ENCODE measurements around the gene SLIT3.

Gene SLIT3

DNA sequence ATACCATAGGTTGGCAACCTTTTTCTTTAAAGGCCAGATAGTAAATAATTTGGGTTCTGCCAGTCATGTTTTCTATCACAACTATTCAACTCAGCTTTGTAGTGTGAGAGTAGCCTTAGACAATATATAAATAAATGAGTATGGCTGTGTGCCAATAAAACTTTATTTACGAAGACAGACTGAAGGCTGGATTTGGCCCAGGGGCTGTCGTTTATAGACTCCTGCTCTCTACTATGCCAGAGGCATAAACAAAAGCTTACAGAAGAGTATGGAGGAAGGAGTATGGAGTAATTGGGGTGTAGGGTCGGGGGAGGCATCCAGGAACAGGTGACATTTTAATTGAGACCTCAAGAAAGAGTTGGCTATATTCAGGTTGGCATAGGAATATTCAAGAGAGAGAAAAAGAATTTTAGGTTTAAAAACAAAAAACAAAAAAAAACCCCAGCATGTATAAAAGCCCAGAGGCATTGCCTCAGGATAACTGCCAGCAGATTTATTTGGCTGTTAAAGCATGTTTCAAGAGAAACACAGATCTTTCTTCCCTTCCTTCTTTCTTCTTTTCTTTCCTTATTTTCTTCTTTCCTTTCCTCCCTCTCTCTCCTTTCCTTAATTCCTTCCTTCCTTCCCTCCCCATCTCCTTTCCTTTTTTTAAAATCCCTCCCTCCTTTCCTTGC, 39.9 kb downstream of the SLIT3 start (continued):
- no peak for TF ChIP-seq ARNTL (CRISPR knock-in tag; IDR thresholded peaks at IDR 0.05; ENCODE audit: borderline replicate concordance, low read depth)

DNA sequence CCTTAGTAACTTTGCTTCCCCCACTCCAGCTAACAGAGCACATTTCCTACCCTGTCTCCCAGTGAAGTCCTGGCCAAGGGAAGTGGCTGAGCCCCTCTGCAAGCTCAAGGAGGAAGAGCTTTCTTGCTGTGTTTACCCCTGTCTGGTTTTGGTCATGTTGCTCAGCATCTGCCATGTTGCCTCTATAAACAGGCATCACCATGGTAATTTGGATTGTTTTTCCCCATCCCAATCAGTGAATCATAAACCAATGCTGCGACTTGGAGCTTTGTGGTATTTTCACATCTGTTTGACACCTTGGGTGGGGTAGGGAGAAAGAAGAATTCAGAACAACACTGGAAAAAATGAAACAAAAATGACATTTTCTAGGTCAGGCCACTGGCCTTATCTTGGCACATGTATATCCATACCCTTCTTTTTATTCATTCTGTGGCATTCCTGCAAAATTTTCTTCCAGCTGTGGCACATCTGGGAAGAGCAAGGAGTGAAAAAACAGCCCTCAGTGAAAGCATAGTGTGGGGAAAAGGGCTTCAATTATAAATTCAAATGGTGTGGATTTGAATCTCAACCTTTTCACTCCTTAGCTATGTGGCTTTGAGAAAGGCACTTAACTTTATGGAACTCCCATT, 42.5 kb downstream of the SLIT3 start:
- ATAC-seq, result no peak

DNA sequence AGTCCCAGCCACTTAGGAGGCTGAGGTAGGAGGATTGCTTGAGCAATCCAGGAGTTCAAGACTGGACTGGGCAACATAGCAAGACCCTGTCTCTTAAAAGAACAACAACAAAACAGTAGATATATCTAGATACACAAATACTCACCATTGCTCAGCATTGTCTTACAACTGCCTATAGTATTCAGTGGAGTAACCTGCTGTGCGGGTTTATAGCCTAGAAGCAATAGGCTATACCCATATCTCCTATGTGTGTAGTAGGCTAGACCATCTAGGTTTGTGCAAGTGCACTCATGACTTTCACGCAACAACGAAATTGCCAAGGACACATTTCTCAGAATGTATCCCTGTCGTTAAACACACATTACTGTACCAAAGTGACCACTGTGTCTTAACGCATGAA, 44.7 kb downstream of the SLIT3 start:
- ATAC-seq, result no peak
- TF ChIP-seq ZC3H10 (CRISPR knock-in tag; IDR thresholded peaks at IDR 0.05) (no peak), BACH2 (CRISPR knock-in tag; IDR thresholded peaks at IDR 0.05; ENCODE audit: borderline replicate concordance) (no peak), CSDC2 (CRISPR knock-in tag; IDR thresholded peaks at IDR 0.05) (no peak), SNAI2 (CRISPR knock-in tag; IDR thresholded peaks at IDR 0.05) (no peak), PPARA (CRISPR knock-in tag; IDR thresholded peaks at IDR 0.05; ENCODE audit: borderline replicate concordance) (no peak), OSR1 (CRISPR knock-in tag; IDR thresholded peaks at IDR 0.05) (no peak), ZNF565 (CRISPR knock-in tag; conservative IDR thresholded peaks at IDR 0.05; ENCODE audit: low read depth) (no peak), TOX (CRISPR knock-in tag; IDR thresholded peaks at IDR 0.05; ENCODE audit: borderline replicate concordance) (no peak), ARNTL (CRISPR knock-in tag; IDR thresholded peaks at IDR 0.05; ENCODE audit: borderline replicate concordance, low read depth) (no peak)
- TF ChIP-seq, protein P1, sequence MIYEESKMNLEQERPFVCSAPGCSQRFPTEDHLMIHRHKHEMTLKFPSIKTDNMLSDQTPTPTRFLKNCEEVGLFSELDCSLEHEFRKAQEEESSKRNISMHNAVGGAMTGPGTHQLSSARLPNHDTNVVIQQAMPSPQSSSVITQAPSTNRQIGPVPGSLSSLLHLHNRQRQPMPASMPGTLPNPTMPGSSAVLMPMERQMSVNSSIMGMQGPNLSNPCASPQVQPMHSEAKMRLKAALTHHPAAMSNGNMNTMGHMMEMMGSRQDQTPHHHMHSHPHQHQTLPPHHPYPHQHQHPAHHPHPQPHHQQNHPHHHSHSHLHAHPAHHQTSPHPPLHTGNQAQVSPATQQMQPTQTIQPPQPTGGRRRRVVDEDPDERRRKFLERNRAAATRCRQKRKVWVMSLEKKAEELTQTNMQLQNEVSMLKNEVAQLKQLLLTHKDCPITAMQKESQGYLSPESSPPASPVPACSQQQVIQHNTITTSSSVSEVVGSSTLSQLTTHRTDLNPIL (CRISPR knock-in tag; IDR thresholded peaks at IDR 0.05; ENCODE audit: low read depth), result no peak
- TF ChIP-seq, protein P2, sequence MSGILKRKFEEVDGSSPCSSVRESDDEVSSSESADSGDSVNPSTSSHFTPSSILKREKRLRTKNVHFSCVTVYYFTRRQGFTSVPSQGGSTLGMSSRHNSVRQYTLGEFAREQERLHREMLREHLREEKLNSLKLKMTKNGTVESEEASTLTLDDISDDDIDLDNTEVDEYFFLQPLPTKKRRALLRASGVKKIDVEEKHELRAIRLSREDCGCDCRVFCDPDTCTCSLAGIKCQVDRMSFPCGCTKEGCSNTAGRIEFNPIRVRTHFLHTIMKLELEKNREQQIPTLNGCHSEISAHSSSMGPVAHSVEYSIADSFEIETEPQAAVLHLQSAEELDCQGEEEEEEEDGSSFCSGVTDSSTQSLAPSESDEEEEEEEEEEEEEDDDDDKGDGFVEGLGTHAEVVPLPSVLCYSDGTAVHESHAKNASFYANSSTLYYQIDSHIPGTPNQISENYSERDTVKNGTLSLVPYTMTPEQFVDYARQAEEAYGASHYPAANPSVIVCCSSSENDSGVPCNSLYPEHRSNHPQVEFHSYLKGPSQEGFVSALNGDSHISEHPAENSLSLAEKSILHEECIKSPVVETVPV (CRISPR knock-in tag; IDR thresholded peaks at IDR 0.05), result no peak
- TF ChIP-seq, protein P3, sequence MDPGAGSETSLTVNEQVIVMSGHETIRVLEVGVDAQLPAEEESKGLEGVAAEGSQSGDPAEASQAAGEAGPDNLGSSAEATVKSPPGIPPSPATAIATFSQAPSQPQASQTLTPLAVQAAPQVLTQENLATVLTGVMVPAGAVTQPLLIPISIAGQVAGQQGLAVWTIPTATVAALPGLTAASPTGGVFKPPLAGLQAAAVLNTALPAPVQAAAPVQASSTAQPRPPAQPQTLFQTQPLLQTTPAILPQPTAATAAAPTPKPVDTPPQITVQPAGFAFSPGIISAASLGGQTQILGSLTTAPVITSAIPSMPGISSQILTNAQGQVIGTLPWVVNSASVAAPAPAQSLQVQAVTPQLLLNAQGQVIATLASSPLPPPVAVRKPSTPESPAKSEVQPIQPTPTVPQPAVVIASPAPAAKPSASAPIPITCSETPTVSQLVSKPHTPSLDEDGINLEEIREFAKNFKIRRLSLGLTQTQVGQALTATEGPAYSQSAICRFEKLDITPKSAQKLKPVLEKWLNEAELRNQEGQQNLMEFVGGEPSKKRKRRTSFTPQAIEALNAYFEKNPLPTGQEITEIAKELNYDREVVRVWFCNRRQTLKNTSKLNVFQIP (CRISPR knock-in tag; IDR thresholded peaks at IDR 0.05; ENCODE audit: borderline replicate concordance, low read depth), result no peak

More for the DNA sequence above, 42.5 kb downstream of the SLIT3 start:
- TF ChIP-seq ZNF8 (CRISPR knock-in tag; IDR thresholded peaks at IDR 0.05) (no peak), ZNF70 (CRISPR knock-in tag; IDR thresholded peaks at IDR 0.05) (no peak), RARB (CRISPR knock-in tag; IDR thresholded peaks at IDR 0.05) (no peak), ESRRG (CRISPR knock-in tag; IDR thresholded peaks at IDR 0.05) (no peak)
- TF ChIP-seq, protein P1 (CRISPR knock-in tag; IDR thresholded peaks at IDR 0.05; ENCODE audit: low read depth), result no peak
- TF ChIP-seq, protein P2 (CRISPR knock-in tag; IDR thresholded peaks at IDR 0.05), result no peak
- TF ChIP-seq, protein P3 (CRISPR knock-in tag; IDR thresholded peaks at IDR 0.05; ENCODE audit: borderline replicate concordance, low read depth), result no peak

DNA sequence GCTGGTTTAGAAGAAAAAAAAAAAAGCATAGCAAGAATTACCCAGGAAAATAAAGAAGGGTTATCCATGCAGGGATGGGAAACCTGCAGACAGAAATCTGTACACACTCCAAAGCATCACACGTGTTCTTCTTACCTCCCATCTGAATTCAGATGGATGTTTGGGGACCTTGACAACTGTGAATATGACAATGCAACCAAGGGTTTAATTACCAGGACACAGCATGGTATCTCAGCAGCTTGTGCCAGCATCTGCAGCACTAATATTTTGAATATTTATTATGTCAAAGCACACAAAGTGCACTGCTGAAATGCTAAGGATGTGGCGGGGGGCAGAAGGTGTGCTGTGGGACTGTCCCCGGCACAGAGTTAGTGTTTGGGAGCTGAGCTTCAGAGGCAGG, 47.9 kb downstream of the SLIT3 start:
- TF ChIP-seq ESRRG (CRISPR knock-in tag; IDR thresholded peaks at IDR 0.05) (no peak), OSR1 (CRISPR knock-in tag; IDR thresholded peaks at IDR 0.05) (no peak)
- ATAC-seq, result no peak

Data from SK-N-SH treated with all-trans-retinoic acid at 6 μM for 48 hours (cell line).